Measurements from ENCODE around the gene CAMK1G.

DNA sequence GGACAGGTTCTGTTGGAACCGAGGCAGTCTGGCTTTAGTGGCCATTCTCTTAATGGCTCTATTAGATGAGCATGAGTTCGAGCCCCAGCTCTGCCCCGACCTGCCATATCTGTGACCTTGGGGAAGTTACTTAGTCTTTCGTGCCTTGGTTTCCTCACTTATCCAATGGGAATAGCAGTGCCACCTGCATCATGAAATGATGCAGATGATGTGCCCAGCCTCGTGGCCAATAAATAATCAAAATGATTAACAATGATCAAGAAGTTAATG lies 30.6 kb downstream of the CAMK1G start:
- TF ChIP-seq, protein P1, sequence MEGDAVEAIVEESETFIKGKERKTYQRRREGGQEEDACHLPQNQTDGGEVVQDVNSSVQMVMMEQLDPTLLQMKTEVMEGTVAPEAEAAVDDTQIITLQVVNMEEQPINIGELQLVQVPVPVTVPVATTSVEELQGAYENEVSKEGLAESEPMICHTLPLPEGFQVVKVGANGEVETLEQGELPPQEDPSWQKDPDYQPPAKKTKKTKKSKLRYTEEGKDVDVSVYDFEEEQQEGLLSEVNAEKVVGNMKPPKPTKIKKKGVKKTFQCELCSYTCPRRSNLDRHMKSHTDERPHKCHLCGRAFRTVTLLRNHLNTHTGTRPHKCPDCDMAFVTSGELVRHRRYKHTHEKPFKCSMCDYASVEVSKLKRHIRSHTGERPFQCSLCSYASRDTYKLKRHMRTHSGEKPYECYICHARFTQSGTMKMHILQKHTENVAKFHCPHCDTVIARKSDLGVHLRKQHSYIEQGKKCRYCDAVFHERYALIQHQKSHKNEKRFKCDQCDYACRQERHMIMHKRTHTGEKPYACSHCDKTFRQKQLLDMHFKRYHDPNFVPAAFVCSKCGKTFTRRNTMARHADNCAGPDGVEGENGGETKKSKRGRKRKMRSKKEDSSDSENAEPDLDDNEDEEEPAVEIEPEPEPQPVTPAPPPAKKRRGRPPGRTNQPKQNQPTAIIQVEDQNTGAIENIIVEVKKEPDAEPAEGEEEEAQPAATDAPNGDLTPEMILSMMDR (conservative IDR thresholded peaks at IDR 0.05; ENCODE audit: low read depth, low read length), result no peak
- no peak for TF ChIP-seq EZH2 (IDR thresholded peaks at IDR 0.05; ENCODE audit: borderline replicate concordance, low read depth, low read length, poor library complexity, severe bottlenecking)

All from A673 (cell line).